OCI-LY1 (cell line): Measurements from ENCODE around the gene TMEM101.

ENCODE experiments used
- H2AFZ ChIP-seq: fragments of 200-600 bp; sonication (generic), shearing (Covaris generic); 2 replicates; pipeline ENCODE4 v1.6.0; 2014; ENCODE audit warnings: antibody characterized with exemption, mild to moderate bottlenecking, low read length
- H3F3A ChIP-seq: fragments of 200-600 bp; sonication (generic), shearing (Covaris generic); 2 replicates; pipeline ENCODE4 v1.6.0; 2014; ENCODE audit warnings: mild to moderate bottlenecking, antibody characterized with exemption, low read length, moderate library complexity; ENCODE audit not compliant: insufficient read depth
- H3K27ac ChIP-seq: fragments of 200-600 bp; sonication (generic); 2 replicates; pipeline ENCODE4 v1.5.1; 2014; ENCODE audit warnings: low read length, mixed run types, mild to moderate bottlenecking, low read depth; ENCODE audit not compliant: poor library complexity, severe bottlenecking
- H3K27me3 ChIP-seq: fragments of 200-600 bp; sonication (generic); 2 replicates; pipeline ENCODE4 v1.6.0; 2014; ENCODE audit warnings: antibody characterized with exemption, mild to moderate bottlenecking, low read length, moderate library complexity; ENCODE audit not compliant: insufficient read depth
- H3K36me3 ChIP-seq: fragments of 200-600 bp; sonication (generic); 2 replicates; pipeline ENCODE4 v1.6.1; 2014; ENCODE audit warnings: mild to moderate bottlenecking, antibody characterized with exemption, low read length, moderate library complexity, mixed read lengths; ENCODE audit not compliant: insufficient read depth
- H3K4me1 ChIP-seq: fragments of 200-600 bp; sonication (generic); 2 replicates; pipeline ENCODE4 v1.5.1; 2014; ENCODE audit warnings: mild to moderate bottlenecking, low read length, moderate library complexity; ENCODE audit not compliant: insufficient read depth, severe bottlenecking
- H3K4me2 ChIP-seq: fragments of 200-600 bp; sonication (generic), shearing (Covaris generic); 2 replicates; pipeline ENCODE4 v1.6.1; 2014; ENCODE audit warnings: low read length
- H3K4me3 ChIP-seq: fragments of 200-600 bp; sonication (generic); 2 replicates; pipeline ENCODE4 v1.5.1; 2014; ENCODE audit warnings: low read length, low read depth, mild to moderate bottlenecking, mixed read lengths; ENCODE audit not compliant: poor library complexity, severe bottlenecking
- H3K79me2 ChIP-seq: fragments of 200-600 bp; shearing (Covaris generic); 2 replicates; pipeline ENCODE4 v1.6.1; 2016; ENCODE audit warnings: mixed run types, low read length, mixed read lengths; ENCODE audit not compliant: insufficient read depth
- H3K9ac ChIP-seq: fragments of 200-600 bp; sonication (generic), shearing (Covaris generic); 2 replicates; pipeline ENCODE4 v1.6.1; 2014; ENCODE audit warnings: mild to moderate bottlenecking, low read length, mixed read lengths
- H3K9me2 ChIP-seq: fragments of 200-600 bp; sonication (generic), shearing (Covaris generic); 2 replicates; pipeline ENCODE4 v1.6.1; 2014; ENCODE audit warnings: low read depth, mild to moderate bottlenecking, low read length, mixed read lengths
- H3K9me3 ChIP-seq: fragments of 200-600 bp; shearing (Covaris generic); 2 replicates; pipeline ENCODE4 v1.6.1; 2014; ENCODE audit warnings: low read length, mixed read lengths
- H4K20me1 ChIP-seq: fragments of 200-600 bp; sonication (generic), shearing (Covaris generic); 2 replicates; pipeline ENCODE4 v1.6.0; 2016; ENCODE audit warnings: mild to moderate bottlenecking, low read length; ENCODE audit not compliant: insufficient read depth
- EZH2 ChIP-seq: fragments of 200-600 bp; sonication (generic), shearing (Covaris generic); IDR thresholded peaks from 2 replicates; pipeline ENCODE4 v1.8.0; 2017; ENCODE audit warnings: borderline replicate concordance, mixed run types, mild to moderate bottlenecking, antibody characterized with exemption, low read length, moderate library complexity, mixed read lengths
- TF ChIP-seq, protein P1 (sequence below): fragments of 200-600 bp; sonication (generic), shearing (Covaris generic); IDR thresholded peaks from 2 replicates; pipeline ENCODE4 v1.5.1; 2017; ENCODE audit warnings: mild to moderate bottlenecking, antibody characterized with exemption, low read length, moderate library complexity, mixed read lengths

Gene TMEM101

DNA sequence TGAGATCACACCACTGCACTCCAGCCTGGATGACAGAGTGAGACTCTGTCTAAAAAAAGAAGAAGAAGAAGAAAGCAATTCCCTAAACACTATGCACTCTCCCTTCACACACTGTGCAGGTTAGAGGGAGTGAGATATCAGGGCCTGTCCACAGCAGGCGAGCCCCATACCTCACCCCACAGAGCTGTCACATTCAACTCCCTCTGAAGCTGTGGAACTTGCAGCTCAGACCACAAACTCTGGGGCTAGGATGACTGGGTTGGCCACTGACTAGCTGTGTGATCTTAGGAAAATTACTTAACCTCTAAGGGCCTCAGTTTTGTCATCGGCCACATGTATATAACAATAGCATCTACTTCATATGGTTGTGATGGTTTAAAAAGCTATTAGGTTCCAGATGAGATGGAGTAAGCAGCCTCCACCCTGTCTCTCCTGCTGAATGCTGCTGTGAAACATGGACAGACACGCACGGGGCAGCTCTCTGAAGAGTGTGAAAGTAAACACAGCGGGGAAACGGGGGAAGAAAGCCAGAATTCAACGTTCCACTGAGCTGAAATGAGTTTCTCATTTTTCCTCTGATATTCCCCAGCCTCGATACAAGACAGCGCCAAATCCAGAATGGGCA lies 47.4 kb downstream of the TMEM101 start:
- H3K36me3 ChIP-seq = no peaks in the 10 kb centered on the region
- H3F3A ChIP-seq = no peaks in the 10 kb centered on the region
- H3K27me3 ChIP-seq = 0 out of 2 replicates have a peak, but pooled peaks cover 4% of the 10 kb centered on the region
- no peak overlapping the region for H3K4me3 ChIP-seq
- no peak overlapping the region for H3K4me2 ChIP-seq
- H3K79me2 ChIP-seq = no peaks in the 10 kb centered on the region
- no peaks in the 10 kb centered on the region for H3K9me2 ChIP-seq
- H3K9ac ChIP-seq = no peak overlapping the region
- H4K20me1 ChIP-seq = no peaks in the 10 kb centered on the region
- H3K9me3 ChIP-seq = no peaks in the 10 kb centered on the region
- no peak overlapping the region for H3K27ac ChIP-seq
- no peak for TF ChIP-seq EZH2
- TF ChIP-seq, protein P1, sequence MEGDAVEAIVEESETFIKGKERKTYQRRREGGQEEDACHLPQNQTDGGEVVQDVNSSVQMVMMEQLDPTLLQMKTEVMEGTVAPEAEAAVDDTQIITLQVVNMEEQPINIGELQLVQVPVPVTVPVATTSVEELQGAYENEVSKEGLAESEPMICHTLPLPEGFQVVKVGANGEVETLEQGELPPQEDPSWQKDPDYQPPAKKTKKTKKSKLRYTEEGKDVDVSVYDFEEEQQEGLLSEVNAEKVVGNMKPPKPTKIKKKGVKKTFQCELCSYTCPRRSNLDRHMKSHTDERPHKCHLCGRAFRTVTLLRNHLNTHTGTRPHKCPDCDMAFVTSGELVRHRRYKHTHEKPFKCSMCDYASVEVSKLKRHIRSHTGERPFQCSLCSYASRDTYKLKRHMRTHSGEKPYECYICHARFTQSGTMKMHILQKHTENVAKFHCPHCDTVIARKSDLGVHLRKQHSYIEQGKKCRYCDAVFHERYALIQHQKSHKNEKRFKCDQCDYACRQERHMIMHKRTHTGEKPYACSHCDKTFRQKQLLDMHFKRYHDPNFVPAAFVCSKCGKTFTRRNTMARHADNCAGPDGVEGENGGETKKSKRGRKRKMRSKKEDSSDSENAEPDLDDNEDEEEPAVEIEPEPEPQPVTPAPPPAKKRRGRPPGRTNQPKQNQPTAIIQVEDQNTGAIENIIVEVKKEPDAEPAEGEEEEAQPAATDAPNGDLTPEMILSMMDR = no peak
- H3K4me1 ChIP-seq = no peaks in the 10 kb centered on the region
- no peak overlapping the region for H2AFZ ChIP-seq

DNA sequence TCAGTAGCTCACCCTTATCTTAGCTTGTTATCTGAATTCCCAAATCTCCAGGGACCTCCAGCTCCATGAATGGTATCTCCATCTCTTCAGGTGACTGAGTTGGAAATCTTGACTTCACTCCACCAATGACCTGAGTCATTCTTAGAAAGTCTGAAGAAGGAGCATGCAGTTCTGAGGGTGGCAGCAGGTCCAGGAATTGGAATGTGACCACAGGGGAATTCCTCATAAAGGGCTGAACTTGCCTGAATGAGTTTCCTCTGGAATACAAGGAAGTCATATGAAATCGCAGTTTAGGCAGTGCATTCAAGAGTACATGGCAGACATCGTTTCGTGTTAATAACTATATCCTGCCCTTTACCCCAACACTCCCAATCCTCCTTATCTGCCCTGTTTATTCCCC lies 48.5 kb downstream of the TMEM101 start:
- TF ChIP-seq, protein P1 = no peak
- TF ChIP-seq EZH2 = no peak
- Histone ChIP-seq H3K27ac (no peak overlapping the region), H3K79me2 (no peaks in the 10 kb centered on the region), H3K9me2 (no peaks in the 10 kb centered on the region), H2AFZ (no peak overlapping the region), H3F3A (no peaks in the 10 kb centered on the region), H3K9ac (no peak overlapping the region), H4K20me1 (no peaks in the 10 kb centered on the region), H3K4me1 (no peaks in the 10 kb centered on the region), H3K36me3 (no peaks in the 10 kb centered on the region), H3K9me3 (no peaks in the 10 kb centered on the region), H3K27me3 (0 out of 2 replicates have a peak, but pooled peaks cover 4% of the 10 kb centered on the region), H3K4me3 (no peak overlapping the region), H3K4me2 (no peak overlapping the region)

DNA sequence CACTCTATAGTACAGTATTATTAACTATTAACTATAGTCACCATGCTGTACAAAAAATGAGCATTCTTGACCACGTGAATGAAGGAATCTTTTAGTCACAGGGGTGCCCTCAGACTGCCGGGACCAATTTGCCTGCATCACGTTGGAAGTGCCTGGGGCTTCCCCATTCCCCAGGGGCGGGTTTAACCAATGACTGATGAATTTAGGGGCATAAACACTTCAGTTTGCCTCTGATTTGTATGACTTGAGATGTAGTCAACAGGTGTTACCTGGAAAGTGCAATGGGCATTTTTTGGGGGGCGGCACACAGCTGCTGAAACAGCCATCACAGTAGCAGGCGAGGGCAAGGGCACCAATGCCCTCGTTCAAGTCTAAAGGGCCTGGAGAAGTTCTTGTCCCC lies 52.3 kb downstream of the TMEM101 start:
- Histone ChIP-seq H3K27me3 (0 out of 2 replicates have a peak, but pooled peaks cover 4% of the 10 kb centered on the region), H3K27ac (no peak overlapping the region), H3K4me2 (no peak overlapping the region), H2AFZ (no peak overlapping the region), H3K36me3 (no peaks in the 10 kb centered on the region), H3K4me1 (no peaks in the 10 kb centered on the region), H3K9me2 (no peaks in the 10 kb centered on the region), H3K9ac (no peak overlapping the region), H3K9me3 (no peaks in the 10 kb centered on the region), H3F3A (no peaks in the 10 kb centered on the region), H4K20me1 (no peaks in the 10 kb centered on the region), H3K79me2 (no peaks in the 10 kb centered on the region), H3K4me3 (no peak overlapping the region)
- TF ChIP-seq, protein P1 = no peak
- TF ChIP-seq EZH2 = no peak
